ENCODE measurements around the gene CKM. TPM values are rescaled to one million over a fixed set of nuclear protein-coding genes. Genes with fewer than 3 reads are reported as not detected.

Gene CKM
- total and polyA plus RNA-seq, 2 donors (not counting 1 experiment from before 2014, with no cell fraction given): not detected

DNA sequence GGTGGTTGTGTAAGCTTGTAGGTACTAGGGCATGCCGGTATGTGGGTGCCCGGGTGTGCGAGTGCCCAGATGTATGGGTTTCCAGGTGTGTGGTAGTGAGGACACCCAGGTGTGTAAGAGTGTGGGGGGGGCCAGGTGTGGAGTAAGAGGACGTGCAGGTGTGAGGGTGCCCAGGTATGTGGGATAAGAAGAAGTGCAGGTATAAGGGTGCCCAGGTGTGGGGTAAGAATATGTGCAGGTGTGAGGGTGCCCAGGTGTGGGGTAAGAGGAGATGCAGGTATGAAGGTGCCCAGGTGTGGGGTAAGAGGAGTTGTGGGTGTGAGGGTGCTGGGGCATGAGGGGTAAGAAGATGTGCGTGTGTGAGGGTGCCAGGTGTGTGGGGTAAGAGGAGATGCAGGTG lies 57.3 kb downstream of the CKM start:
- no peak for TF ChIP-seq EZH2 (IDR thresholded peaks at IDR 0.05; ENCODE audit: low read length, missing control alignments)
- TF ChIP-seq, protein P1, sequence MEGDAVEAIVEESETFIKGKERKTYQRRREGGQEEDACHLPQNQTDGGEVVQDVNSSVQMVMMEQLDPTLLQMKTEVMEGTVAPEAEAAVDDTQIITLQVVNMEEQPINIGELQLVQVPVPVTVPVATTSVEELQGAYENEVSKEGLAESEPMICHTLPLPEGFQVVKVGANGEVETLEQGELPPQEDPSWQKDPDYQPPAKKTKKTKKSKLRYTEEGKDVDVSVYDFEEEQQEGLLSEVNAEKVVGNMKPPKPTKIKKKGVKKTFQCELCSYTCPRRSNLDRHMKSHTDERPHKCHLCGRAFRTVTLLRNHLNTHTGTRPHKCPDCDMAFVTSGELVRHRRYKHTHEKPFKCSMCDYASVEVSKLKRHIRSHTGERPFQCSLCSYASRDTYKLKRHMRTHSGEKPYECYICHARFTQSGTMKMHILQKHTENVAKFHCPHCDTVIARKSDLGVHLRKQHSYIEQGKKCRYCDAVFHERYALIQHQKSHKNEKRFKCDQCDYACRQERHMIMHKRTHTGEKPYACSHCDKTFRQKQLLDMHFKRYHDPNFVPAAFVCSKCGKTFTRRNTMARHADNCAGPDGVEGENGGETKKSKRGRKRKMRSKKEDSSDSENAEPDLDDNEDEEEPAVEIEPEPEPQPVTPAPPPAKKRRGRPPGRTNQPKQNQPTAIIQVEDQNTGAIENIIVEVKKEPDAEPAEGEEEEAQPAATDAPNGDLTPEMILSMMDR (conservative IDR thresholded peaks at IDR 0.05 in 1 of 2, IDR thresholded peaks at IDR 0.05 in 1 of 2; ENCODE audit: low read depth in 1 of 2, low read length in 2 of 2): no peak
- H3K4me1 ChIP-seq (ENCODE audit: control insufficient read depth, extremely low read depth, insufficient read depth, low read length): no peaks in the 10 kb centered on the region
- H2AFZ ChIP-seq (ENCODE audit: low read length): no peak overlapping the region
- H3K79me2 ChIP-seq (ENCODE audit: control insufficient read depth, insufficient read depth, low read length): no peaks in the 10 kb centered on the region
- H3K9me3 ChIP-seq (ENCODE audit: control insufficient read depth, insufficient read depth, low read depth, low read length): no peaks in the 10 kb centered on the region
- no peaks in the 10 kb centered on the region for H4K20me1 ChIP-seq (ENCODE audit: control insufficient read depth, extremely low read depth, insufficient read depth, low read length)
- no peak overlapping the region for H3K4me2 ChIP-seq (ENCODE audit: extremely low read depth, insufficient read depth, low read length)
- H3K27ac ChIP-seq (ENCODE audit: insufficient read depth, low read length): no peak overlapping the region
- DNase-seq (ENCODE audit: low read depth in 2 of 2): no peak
- no peak overlapping the region for H3K4me3 ChIP-seq (replicated peaks in 1 of 4; ENCODE audit: control extremely low read depth in 1 of 4, insufficient read depth in 1 of 4, low read depth in 3 of 4, low read length in 4 of 4)
- H3K36me3 ChIP-seq (ENCODE audit: control insufficient read depth, insufficient read depth, low read length): peaks cover 2% of the 10 kb centered on the region
- H3K9ac ChIP-seq (ENCODE audit: insufficient read depth, low read length): no peak overlapping the region
- H3K27me3 ChIP-seq (ENCODE audit: control insufficient read depth, insufficient read depth, low read length): no peaks in the 10 kb centered on the region

DNA sequence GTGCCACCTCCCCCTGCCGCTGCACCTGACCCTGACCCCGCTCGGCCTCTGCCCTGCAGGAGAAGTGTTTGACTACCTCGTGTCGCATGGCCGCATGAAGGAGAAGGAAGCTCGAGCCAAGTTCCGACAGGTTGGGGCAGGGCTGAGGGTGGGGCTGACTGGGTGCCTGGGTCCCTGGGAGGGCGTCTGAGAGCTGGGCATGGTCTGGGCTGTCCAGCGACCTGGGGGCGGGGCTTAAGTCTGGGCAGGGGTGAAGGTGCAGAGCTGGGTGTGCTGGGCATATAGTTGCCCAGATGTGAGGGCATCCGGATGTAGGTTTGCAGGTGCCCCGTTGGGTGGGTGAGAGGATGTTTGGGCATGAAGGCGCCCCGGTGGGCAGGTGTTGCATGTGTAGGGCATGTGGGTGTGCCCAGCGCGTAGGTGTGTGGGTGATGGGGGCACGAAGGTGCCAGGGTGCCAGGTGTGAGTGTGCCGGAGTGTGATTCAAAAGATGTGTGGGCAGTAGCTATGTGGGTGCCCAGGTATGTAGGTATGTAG lies 57.8 kb downstream of the CKM start:
- Histone ChIP-seq H3K79me2 (ENCODE audit: control insufficient read depth, insufficient read depth, low read length) (no peaks in the 10 kb centered on the region), H2AFZ (ENCODE audit: low read length) (no peak overlapping the region), H3K27ac (ENCODE audit: insufficient read depth, low read length) (no peak overlapping the region), H3K27me3 (ENCODE audit: control insufficient read depth, insufficient read depth, low read length) (no peaks in the 10 kb centered on the region), H3K36me3 (ENCODE audit: control insufficient read depth, insufficient read depth, low read length) (peaks cover under 1% of the 10 kb centered on the region), H4K20me1 (ENCODE audit: control insufficient read depth, extremely low read depth, insufficient read depth, low read length) (no peaks in the 10 kb centered on the region), H3K4me2 (ENCODE audit: extremely low read depth, insufficient read depth, low read length) (no peak overlapping the region), H3K9me3 (ENCODE audit: control insufficient read depth, insufficient read depth, low read depth, low read length) (no peaks in the 10 kb centered on the region), H3K9ac (ENCODE audit: insufficient read depth, low read length) (no peak overlapping the region), H3K4me3 (replicated peaks in 1 of 4; ENCODE audit: control extremely low read depth in 1 of 4, insufficient read depth in 1 of 4, low read depth in 3 of 4, low read length in 4 of 4) (no peak overlapping the region), H3K4me1 (ENCODE audit: control insufficient read depth, extremely low read depth, insufficient read depth, low read length) (no peaks in the 10 kb centered on the region)
- no peak for TF ChIP-seq EZH2 (IDR thresholded peaks at IDR 0.05; ENCODE audit: low read length, missing control alignments)
- TF ChIP-seq, protein P1 (conservative IDR thresholded peaks at IDR 0.05 in 1 of 2, IDR thresholded peaks at IDR 0.05 in 1 of 2; ENCODE audit: low read depth in 1 of 2, low read length in 2 of 2): no peak
- DNase-seq (ENCODE audit: low read depth in 2 of 2): no peak

DNA sequence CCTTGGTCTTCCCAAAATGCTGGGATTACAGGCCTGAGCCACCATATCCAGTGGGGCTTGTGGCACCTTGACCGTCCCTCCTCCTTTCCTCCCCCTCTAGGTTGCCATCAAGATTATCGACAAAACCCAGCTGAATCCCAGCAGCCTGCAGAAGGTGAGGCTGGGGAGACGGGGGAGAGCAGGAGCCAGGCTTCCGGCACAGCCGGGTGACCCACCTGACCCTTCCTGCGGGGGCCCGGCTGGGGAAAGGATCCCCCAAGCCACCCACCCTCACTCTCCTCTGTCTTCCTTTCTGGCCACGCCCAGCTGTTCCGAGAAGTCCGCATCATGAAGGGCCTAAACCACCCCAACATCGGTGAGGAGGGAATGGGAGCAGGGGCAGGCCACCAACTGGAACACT lies 59.7 kb downstream of the CKM start:
- H4K20me1 ChIP-seq (ENCODE audit: control insufficient read depth, extremely low read depth, insufficient read depth, low read length): no peaks in the 10 kb centered on the region
- no peaks in the 10 kb centered on the region for H3K36me3 ChIP-seq (ENCODE audit: control insufficient read depth, insufficient read depth, low read length)

More for the DNA sequence above, 59.7 kb downstream of the CKM start:
- DNase-seq (ENCODE audit: low read depth in 2 of 2): no peak
- Histone ChIP-seq H3K4me2 (ENCODE audit: extremely low read depth, insufficient read depth, low read length) (no peak overlapping the region), H2AFZ (ENCODE audit: low read length) (no peak overlapping the region), H3K9ac (ENCODE audit: insufficient read depth, low read length) (no peak overlapping the region), H3K27me3 (ENCODE audit: control insufficient read depth, insufficient read depth, low read length) (no peaks in the 10 kb centered on the region), H3K9me3 (ENCODE audit: control insufficient read depth, insufficient read depth, low read depth, low read length) (no peaks in the 10 kb centered on the region), H3K27ac (ENCODE audit: insufficient read depth, low read length) (no peak overlapping the region), H3K79me2 (ENCODE audit: control insufficient read depth, insufficient read depth, low read length) (no peaks in the 10 kb centered on the region), H3K4me3 (replicated peaks in 1 of 4; ENCODE audit: control extremely low read depth in 1 of 4, insufficient read depth in 1 of 4, low read depth in 3 of 4, low read length in 4 of 4) (no peak overlapping the region), H3K4me1 (ENCODE audit: control insufficient read depth, extremely low read depth, insufficient read depth, low read length) (no peaks in the 10 kb centered on the region)
- no peak for TF ChIP-seq EZH2 (IDR thresholded peaks at IDR 0.05; ENCODE audit: low read length, missing control alignments)
- TF ChIP-seq, protein P1 (conservative IDR thresholded peaks at IDR 0.05 in 1 of 2, IDR thresholded peaks at IDR 0.05 in 1 of 2; ENCODE audit: low read depth in 1 of 2, low read length in 2 of 2): no peak

All from fibroblast of lung (primary cell).